ENCODE data around the gene CCDC59.

- TF ChIP-seq POLR2AphosphoS5 (IDR thresholded peaks at IDR 0.05; ENCODE audit: low read depth, low read length): no peak
- no peak for TF ChIP-seq REST (IDR thresholded peaks at IDR 0.05; ENCODE audit: insufficient read depth in 1 of 2, low read depth in 2 of 2, low read length in 2 of 2)
- no peak for TF ChIP-seq TAF1 (IDR thresholded peaks at IDR 0.05; ENCODE audit: borderline replicate concordance, insufficient read depth, low read length)
- no peak for TF ChIP-seq FOXP2 (optimal IDR thresholded peaks at IDR 0.05; ENCODE audit: borderline replicate concordance, extremely low read depth, extremely low read length, insufficient read depth)
- TF ChIP-seq SIN3A (IDR thresholded peaks at IDR 0.05; ENCODE audit: borderline replicate concordance, insufficient read depth, low read length): no peak
Observed at GRCh38 chr12:82375201-82375600, 17.0 kb upstream of the CCDC59 start.

All from PFSK-1 (cell line).